Measurements from ENCODE around the gene ADGRD1.
"Not testable (repeated sequence)": the region's sequence is repeated elsewhere in the genome, so short reads cannot be mapped to it uniquely, and the experiment has no call there.

Gene ADGRD1

DNA sequence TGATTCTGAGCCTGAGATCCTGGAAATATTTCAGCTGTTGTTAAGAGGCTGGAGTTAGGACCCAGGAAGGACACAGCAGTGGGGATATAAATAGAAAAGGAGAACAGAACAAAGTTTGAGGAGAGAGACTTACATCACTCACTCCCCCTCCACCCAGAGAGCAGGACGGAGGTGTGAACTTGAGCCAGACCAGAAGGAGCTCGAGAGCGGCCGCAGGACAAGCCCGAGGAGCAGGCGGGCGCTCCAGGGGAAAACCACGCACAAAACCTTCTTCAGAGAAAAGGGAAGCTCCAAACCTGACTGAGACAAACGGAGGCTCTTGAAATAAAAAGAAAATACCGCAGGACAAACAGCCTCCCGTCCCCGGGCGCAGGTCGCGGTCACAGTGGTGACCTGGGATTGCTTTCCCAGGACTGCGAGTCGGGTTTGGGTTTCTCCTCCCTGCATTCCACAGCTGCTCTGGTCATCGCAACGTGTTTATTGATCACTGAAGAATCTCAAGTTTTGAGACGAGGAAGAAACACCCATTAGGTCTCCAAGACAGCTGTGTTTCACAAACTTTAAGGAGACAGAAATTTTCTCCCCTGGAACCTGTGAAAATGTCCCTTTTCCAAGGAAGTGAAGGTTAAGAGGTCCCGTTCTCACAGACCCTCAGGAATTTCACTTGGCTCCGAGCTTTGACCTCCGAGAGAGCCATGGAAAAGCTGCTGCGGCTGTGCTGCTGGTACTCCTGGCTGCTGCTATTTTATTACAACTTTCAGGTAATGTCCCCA lies at the start of gene ADGRD1:
ADGRD1 (plus strand) TSS at position 137 of the 773 bp plus-strand sequence; CDS start at position 696, 559 bp downstream.
- no peak for DNase-seq (ENCODE audit: low spot score)

DNA sequence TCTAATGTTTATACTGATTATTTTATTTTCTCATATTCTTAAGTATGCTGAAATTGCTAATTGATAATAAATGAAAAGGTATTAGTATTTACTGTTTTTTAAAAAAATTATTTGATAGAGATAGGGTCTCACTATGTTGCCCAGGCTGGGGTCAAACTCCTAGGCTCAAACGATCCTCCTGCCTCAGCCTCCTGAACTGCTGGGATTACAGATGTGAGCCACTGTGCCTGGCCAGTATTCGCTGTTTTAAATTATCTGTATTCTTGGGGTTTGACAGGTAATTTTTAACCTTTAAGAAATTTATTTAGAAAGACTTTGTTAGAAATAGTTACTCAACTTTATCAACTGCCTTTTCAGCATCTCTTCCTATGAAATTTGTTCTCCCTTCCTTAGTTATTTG lies 49.6 kb upstream of the ADGRD1 start:
- no peak for DNase-seq (ENCODE audit: low spot score)

DNA sequence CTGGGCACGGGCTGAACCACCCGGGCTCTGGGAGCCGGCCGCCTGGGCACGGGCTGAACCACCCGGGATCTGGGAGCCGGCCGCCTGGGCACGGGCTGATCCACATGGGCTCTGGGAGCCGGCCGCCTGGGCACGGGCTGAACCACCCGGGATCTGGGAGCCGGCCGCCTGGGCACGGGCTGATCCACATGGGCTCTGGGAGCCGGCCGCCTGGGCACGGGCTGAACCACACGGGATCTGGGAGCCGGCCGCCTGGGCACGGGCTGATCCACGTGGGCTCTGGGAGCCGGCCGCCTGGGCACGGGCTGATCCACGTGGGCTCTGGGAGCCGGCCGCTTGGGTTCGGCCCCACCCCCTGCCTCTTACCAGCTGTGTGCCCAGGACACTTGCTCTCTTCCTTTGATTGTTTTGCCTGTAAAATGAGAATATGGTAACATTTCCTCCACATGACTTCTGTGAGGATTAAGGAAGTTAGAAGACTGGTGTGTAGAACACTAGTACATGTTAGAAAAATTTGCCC lies 48.7 kb upstream of the ADGRD1 start:
- not testable (repeated sequence) for DNase-seq (ENCODE audit: low spot score)

DNA sequence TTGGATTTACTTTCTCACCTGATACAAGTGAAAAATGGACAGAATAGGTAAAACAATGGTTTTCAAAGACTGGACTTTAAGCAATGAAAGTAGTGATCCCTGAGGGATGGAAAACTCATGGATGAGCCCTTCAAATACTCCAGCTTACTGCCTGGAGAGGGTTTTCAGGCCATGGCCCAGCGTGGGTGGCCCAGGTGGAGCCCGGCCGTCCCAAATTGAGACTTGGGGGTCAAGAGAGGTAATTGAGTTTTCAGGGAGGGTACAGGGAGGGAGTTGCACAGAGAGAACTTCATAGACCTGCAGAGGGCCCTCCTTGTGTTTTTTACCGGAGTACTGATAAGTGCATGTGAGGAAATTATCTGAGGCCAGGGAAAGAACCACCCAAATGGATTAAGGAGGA lies 44.6 kb upstream of the ADGRD1 start:
- no peak for DNase-seq (ENCODE audit: low spot score)

DNA sequence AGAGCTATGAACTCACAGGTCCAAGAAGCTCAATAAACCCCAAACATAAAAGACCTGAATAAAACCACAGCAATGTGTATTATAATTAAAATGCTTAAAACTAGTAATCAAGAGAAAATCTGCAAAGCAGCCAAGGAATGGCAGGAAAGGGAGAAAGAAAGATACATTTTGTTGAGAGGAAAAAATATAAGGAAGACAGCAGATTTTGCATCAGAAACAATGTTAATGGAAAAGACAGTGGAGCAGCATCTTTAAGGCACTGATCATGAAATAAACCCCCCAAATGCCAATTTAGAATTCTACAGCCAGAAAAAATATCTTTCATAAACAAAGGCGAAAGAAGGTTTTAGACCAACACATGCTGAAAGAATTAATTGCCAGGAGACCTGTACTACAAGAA lies 42.5 kb upstream of the ADGRD1 start:
- DNase-seq (ENCODE audit: low spot score) = no peak

DNA sequence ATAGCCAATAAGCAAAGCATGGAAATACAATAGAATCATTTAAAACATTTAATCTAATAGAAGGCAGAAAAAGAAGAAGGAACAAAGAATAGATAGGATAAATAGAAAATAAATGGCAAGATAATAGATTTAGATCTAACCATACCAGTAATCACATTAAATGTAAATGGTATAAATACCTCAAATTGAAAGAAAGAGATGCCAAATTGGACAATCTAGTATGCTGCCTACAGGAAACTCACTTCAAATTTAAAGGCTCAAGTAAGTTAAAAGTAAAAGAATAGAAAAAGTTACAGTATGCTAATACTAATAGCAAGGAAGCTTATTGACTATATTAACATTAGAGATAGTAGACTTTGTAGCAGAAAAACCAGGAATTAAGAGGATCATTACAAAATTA lies 41.8 kb upstream of the ADGRD1 start:
- DNase-seq (ENCODE audit: low spot score) = no peak

DNA sequence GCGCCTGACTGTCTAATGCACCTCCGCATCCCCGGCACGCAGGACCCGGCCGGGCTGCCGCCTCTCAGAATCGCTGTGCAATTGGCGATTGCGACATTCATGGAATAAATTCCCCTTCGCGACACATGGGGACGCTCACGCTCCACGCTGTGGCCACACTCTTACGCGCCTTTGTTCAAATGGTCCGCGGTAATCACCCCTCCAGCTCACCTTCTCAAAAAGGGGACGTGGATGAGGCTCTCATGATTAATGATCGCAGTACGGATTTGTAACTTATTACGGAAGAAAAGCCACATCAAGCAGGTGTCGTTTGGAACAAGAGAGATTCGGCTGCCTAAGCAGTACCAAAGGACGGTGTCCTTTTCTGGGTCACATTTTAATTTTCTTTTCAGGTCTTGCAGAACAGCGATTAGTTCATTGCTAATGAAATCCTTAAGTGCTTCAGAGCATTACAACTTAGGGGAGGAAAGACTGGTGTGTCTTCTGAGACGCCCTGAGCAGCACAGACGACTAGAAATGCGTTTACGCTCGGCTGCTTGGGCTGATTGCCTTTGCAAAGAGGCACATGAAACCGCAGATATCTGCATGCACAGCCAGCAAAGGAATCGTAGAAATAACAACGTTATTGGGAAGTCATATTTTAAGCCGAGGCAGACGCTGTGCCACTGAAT lies 37.3 kb upstream of the ADGRD1 start:
- no peak for DNase-seq (ENCODE audit: low spot score)

DNA sequence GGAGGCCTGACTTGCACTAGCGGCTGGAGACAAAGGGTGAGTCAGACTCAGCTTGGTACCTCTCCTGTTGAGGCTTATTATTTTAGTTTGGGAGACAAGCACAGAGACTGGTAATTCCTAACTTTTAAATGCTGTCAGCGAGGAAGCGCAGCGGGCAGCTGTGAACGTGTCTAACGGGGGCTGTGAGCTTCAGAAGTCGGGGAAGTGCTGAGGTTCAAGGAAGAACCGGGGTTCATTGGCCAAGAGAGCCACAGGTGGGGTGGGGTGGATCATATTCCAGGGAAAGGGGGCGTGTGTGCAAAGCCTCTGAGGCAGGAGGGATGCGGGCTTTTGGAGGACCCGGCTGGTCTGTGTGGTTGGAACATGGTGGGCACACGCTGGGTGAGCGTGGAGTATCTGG lies 36.1 kb upstream of the ADGRD1 start:
- DNase-seq (ENCODE audit: low spot score) = no peak

DNA sequence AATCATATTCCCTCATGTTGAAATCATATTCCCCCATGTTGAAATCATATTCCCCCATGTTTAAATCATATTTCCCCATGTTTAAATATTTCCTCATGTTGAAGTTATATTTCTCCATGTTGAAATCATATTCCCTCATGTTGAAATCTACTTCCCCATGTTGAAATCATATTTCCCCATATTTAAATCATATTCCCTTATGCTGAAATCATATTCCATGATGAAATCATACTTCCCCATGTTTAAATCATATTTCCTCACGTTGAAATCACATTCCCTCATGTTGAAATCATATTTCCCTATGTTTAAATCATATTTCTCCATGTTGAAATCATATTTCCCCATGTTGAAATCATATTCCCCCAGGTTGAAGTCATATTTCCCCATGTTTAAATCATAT lies 34.6 kb upstream of the ADGRD1 start:
- DNase-seq (ENCODE audit: low spot score) = no peak

DNA sequence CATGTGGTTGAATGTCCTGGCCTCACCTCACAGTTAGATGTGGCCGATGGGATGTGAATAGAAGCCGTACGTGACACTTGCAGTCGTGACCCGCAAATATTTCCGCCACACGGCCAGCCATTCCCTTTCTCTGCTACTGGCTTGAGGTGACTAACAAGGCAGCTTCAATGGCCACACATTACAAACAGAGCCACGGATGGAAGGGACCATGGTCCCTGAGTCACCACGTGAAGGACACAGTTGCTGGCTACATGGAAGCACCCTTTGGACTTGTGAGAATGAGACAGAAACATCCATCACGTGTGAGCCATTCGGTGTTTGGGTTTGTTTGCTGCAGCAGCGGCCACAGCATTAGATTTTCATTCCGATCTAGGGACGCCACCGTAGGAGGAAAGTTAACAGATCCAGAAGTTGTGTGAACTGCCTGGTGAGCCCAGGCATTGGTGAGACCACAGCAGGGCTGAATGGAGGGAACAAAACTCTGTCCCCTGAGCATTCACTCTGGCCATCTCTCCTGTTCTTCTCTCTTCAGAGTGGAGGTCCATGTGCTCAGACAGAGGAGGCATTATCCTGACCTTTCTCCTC lies 33.5 kb upstream of the ADGRD1 start:
- DNase-seq (ENCODE audit: low spot score) = no peak

DNA sequence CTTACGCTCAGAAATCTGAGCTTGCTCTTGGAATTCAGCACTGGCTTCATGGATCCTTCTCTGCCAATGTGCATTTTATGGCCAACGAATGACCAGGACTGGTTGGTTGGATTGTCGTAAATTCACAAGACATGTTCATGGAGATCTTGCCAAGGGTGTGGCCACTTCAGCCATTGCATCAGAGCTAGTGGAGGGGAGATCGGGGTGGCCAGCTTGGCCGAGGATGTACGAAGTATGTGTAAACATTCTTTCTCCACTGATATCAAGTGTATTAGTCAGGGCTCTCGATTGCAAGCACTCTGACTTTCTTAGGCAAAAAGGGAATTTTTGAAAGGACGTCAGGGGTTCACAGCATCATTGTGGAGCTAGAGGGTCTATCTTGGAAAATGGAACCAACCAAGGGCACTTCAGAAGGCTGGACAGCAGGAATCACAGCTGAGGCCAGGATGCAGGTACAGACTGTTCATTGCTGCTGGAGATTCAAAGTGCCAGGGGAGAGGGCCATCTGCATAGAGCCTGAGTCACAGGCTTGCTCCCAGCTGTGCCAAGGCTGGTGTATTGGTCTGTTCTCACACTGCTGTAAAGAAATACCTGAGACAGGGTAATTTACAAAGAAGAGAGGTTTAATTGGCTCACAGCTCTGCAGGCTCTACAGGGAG lies 32.9 kb upstream of the ADGRD1 start:
- no peak for DNase-seq (ENCODE audit: low spot score)

DNA sequence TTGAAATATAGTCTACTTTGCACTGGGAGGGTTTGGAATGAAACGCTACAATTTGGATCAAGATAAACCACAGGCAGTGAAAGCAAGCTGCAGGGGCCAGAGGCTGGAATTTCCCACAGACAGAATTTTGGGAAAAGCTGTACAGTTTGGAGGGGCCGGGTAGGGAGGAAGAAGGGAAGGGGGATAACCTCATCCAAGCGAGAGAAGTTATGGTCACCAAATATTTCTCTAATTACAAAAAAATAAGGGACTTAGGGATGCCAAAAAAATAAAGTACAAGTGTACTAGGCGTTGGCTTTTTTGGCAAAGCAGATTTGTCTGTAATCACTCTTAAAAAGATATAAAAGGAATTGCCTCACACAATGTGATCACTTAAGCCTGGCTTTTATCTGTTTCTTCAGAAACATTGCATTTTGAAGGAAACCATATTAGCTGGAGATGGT lies 31.2 kb upstream of the ADGRD1 start:
- DNase-seq (ENCODE audit: low spot score) = no peak

DNA sequence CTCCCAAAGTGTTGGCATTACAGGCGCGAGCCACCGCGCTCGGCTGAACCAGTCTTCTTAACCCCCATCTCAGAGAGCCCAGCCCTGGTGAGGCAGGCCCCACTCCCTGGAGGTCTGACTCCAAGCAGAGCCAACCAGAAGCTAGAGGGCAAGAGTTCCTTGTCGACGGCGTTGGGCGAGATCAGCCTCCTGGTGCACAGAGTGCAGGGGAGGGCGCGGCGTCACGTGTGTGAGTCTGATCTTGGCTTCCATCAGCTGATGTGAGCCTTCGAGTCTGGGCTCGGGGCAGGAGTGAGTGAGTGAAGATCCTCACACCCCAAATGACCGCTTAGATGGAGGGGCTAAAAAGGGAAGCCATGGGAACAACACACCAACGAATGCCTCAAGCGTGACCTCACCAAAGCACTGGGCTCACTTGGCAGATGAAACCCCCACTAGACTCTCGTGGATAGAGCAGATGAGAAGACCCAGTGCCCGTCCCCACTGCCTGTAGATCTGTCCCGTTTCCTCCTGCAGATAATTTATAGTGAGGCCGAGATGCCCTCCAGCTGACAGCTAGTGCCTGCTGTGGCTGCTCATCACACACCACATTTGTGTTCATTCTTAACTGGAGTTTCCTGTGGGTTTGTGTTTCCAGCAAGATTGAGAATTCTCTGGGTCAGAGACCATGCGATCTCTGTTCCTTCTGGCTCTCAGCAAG lies 28.6 kb upstream of the ADGRD1 start:
- DNase-seq (ENCODE audit: low spot score) = no peak

DNA sequence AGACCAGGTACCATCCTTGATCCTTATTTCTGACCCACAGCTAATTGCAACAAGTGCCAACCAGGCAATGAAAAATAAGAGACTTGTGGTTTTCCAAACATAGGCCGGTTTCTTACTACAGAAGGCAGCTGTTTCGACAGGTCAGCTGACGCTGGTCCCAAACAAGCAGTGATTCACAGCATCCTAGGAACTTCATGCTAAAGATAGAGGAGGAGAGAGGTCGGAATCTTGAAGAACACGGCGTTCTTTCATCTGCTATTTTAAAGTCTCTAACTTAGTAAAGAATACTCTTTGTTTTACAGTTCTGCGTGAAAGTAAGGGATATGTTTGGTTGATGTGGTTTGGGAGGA lies 28.1 kb upstream of the ADGRD1 start:
- no peak for DNase-seq (ENCODE audit: low spot score)

DNA sequence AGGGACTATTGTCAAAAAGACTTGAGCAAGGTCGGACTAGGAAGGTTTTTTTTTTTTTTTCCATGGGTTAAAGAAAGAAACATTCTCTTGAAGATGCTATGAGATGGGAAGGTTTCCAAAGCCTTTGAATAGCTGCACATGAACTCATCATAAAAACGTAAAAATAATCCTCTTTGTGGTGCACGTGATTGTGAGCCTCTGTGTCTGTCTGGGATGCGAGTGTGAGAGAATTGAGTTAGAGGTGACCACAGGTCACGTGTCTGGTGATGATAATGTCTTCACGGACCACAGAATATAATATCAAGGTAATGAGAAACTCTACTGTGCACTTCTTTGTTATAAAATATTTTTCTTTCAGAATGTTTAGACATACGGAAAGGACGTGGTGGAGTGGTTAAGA lies 24.3 kb upstream of the ADGRD1 start:
- DNase-seq (ENCODE audit: low spot score) = no peak

DNA sequence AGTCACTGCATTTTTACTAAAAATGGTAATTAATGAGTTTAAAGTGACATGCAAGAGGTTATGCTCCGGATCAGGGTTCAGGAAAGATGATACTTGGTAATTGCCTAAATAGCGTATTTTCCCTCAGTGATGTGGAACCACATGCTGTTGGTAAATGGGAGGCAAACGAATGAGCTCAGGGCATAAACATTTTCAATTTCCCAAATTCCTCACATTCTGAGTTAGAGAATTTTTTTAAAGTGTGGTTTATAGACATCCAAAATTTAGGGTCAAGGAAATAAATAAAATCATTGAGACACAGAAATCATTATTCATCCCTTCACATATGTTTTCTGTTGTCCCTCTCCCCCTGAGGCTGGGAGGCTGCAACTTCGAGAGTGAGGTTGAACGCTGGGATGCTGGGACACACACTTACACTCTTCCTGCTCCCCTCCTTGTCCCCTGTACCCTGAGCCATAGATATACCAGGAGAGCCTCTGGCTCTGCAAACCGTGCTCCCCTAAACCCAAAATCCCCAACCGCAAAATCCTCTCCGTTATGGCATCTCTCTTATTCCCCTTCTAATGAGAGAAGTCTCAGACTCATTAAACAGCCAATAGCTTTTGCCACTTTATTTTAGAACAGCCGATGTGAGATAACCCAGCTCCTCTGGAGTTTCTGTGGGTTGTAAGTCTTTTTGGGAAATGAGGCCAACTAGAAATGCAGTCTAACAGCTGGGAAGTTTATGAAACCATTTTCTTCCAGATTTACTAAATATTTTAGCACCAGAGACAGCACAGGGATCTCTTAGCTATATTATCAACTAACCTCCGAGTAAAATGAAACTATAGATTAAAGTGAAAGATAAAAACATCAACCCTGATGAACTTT lies 21.4 kb upstream of the ADGRD1 start:
- DNase-seq (ENCODE audit: low spot score) = no peak

DNA sequence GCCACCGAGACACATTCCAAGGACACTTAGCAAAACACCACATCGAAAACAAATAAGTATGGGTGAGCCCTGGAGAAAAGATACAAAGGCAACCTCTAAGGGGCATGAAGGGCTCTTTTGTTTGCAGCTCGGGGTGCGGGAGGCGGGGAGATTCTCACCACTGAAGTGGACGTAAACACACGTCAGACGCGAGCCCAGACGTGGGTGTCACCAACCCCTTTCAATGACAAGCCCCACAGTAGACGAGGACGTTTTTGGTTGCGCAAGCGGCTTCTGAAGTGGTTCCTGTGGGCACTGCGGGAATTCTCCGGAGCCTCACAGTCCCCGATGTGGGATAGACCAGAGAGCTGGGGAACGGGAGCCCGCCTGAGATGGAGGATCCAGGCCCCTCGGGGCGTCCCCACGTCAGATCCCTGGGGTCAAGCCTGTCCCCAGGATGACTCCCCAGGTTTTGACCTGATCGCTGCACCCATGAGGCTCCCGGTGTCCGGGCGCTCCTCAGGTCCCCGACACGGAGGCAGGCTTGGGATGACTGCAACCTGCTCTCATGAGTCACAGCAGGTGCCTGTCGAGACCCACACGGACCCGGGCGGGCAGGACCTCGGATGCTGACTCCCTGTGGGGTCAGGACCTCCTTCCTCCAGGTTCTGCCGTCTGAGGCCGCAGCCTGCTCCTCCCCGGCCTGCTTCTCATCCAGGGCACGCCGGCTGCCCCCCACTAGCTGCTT lies 20.3 kb upstream of the ADGRD1 start:
- DNase-seq (ENCODE audit: low spot score) = no peak

DNA sequence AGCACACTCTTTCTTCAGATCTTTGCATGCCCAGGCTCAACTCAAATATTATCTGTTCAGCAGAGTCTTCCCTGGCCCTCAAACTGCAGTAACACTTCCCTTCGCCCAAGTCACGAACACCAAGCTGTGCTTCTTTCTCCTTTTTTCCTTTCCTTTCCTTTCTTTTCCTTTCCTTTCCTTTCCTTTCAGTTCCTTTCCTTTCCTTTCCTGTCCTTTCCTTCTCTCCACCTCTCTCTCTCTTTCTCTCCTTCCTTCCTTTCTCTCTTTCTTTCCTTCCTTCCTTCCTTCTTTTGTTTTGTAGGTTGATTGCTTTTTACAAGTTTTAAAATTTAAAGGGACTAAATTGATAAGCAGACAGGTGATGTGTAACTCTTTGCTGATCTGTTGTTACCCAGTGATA lies 19.0 kb upstream of the ADGRD1 start:
- DNase-seq (ENCODE audit: low spot score) = no peak

DNA sequence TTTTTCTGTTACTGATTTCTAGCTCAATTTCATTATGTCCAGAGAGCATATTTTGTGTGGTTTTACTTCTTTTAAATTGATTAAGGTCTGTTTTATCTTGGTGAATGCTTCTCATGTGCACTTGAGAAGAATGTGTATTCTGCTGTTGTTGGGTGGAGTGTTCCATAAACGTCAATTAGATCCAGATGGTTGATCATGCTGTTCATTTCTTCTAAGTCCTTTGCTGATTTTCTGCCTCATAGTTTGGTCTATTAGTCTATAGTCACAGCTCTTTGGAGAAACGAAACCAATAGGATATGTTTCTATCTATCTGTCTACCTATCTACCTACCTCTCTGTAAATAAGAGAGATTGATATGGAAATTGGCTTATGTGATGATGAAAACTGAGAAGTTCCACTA lies 17.1 kb upstream of the ADGRD1 start:
- DNase-seq (ENCODE audit: low spot score) = no peak

DNA sequence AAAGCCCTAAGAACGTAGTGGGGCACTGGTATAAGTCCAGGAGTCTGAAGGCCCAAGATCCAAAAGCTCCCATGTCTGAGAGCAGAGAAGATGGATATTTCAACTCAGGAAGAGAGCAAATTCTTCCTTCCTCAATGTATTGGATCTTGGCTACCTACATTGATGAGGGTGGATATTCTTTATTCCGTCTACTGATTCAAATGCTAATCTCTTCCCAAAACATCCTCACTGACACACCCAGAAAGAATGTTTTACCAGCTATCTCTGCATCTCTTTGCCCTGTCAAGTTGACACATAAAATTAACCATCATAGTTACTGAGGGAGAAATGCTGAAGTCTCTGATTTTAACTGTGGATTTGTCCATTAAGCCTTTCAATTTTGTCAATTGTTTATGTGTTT lies 16.6 kb upstream of the ADGRD1 start:
- no peak for DNase-seq (ENCODE audit: low spot score)

All from CD4-positive, alpha-beta T cell treated with Interleukin-15 for 4 hours (primary cell).